Liver (tissue), 9 donors: Measurements from ENCODE around the gene TTC32. TPM values are rescaled to one million over a fixed set of nuclear protein-coding genes. Genes with fewer than 3 reads are reported as not detected.

ENCODE experiments used
- DNase-seq: peaks from one replicate; pipeline ENCODE4 v3.0.0-alpha.2; 2017; ENCODE audit warnings: low spot score
- H3K27ac ChIP-seq, 2 donors: one replicate each; pipeline ENCODE4 v1.7.0; 2013; ENCODE audit warnings: inconsistent platforms in 2 of 2, low read length in 2 of 2, control low read depth in 1 of 2, low read depth in 1 of 2, mild to moderate bottlenecking in 1 of 2
- H3K27me3 ChIP-seq, 4 donors: one replicate each; pipeline versions ENCODE4 v1.6.1 to v1.7.0; 2013; ENCODE audit warnings: low read length in 3 of 4, inconsistent platforms in 1 of 4, mild to moderate bottlenecking in 1 of 4, moderate library complexity in 1 of 4; ENCODE audit not compliant: control insufficient read depth in 4 of 4, insufficient read depth in 4 of 4
- H3K36me3 ChIP-seq, 4 donors: one replicate each; pipeline versions ENCODE4 v1.6.1 to v1.7.0; 2013; ENCODE audit warnings: low read length in 3 of 4, mild to moderate bottlenecking in 3 of 4, low read depth in 1 of 4, moderate library complexity in 1 of 4; ENCODE audit not compliant: control insufficient read depth in 4 of 4, insufficient read depth in 3 of 4
- H3K4me1 ChIP-seq, 4 donors: one replicate each; pipeline versions ENCODE4 v1.6.1 to v1.7.0; 2013; ENCODE audit warnings: low read length in 3 of 4, mild to moderate bottlenecking in 3 of 4, moderate library complexity in 1 of 4; ENCODE audit not compliant: control insufficient read depth in 4 of 4, insufficient read depth in 4 of 4
- H3K4me3 ChIP-seq, 3 donors: one replicate each; pipeline versions ENCODE4 v1.6.1 to v1.7.0; 2013; ENCODE audit warnings: low read length in 3 of 3, control low read depth in 1 of 3, low read depth in 1 of 3, mild to moderate bottlenecking in 1 of 3
- H3K9ac ChIP-seq, 2 donors: one replicate each; pipeline ENCODE4 v1.7.0; 2013; ENCODE audit warnings: low read length in 2 of 2, mild to moderate bottlenecking in 2 of 2, moderate library complexity in 2 of 2, control low read depth in 1 of 2, low read depth in 1 of 2
- H3K9me3 ChIP-seq, 4 donors: one replicate each; pipeline versions ENCODE4 v1.6.1 to v1.7.0; 2013; ENCODE audit warnings: low read length in 3 of 4; ENCODE audit not compliant: control insufficient read depth in 4 of 4
- ATF3 ChIP-seq: IDR thresholded peaks from 2 replicates; pipeline ENCODE4 v1.6.1; 2016; ENCODE audit warnings: antibody characterized with exemption
- EGR1 ChIP-seq, 2 donors: IDR thresholded peaks; 2 replicates each; pipeline ENCODE4 v1.6.1; 2016 to 2018; ENCODE audit warnings: antibody characterized with exemption in 2 of 2, low read depth in 2 of 2
- FOXA1 ChIP-seq: IDR thresholded peaks from 2 replicates; pipeline ENCODE4 v1.6.1; 2016; ENCODE audit warnings: antibody characterized with exemption
- FOXA2 ChIP-seq: IDR thresholded peaks from 2 replicates; pipeline ENCODE4 v1.6.1; 2016; ENCODE audit warnings: antibody characterized with exemption
- GABPA ChIP-seq, 2 donors: IDR thresholded peaks in 1 of 2; conservative IDR thresholded peaks in 1 of 2; 2 replicates each; pipeline ENCODE4 v1.6.1; 2016; ENCODE audit warnings: antibody characterized with exemption in 2 of 2, mild to moderate bottlenecking in 1 of 2, moderate library complexity in 1 of 2
- HNF4A ChIP-seq, 2 donors: conservative IDR thresholded peaks; 2 replicates each; pipeline ENCODE4 v1.6.1; 2016; ENCODE audit warnings: antibody characterized with exemption in 2 of 2, mild to moderate bottlenecking in 2 of 2
- HNF4G ChIP-seq: IDR thresholded peaks from 2 replicates; pipeline ENCODE4 v1.6.1; 2016; ENCODE audit warnings: antibody characterized with exemption
- JUND ChIP-seq, 2 donors: IDR thresholded peaks; 2 replicates each; pipeline ENCODE4 v1.6.1; 2016; ENCODE audit warnings: antibody characterized with exemption in 2 of 2
- MAX ChIP-seq: IDR thresholded peaks from 2 replicates; pipeline ENCODE4 v1.6.1; 2016; ENCODE audit warnings: antibody characterized with exemption
- NR2F2 ChIP-seq: IDR thresholded peaks from 2 replicates; pipeline ENCODE4 v1.6.1; 2016; ENCODE audit warnings: antibody characterized with exemption
- REST ChIP-seq: IDR thresholded peaks from 2 replicates; pipeline ENCODE4 v1.6.1; 2016; ENCODE audit warnings: antibody characterized with exemption, mild to moderate bottlenecking
- SP1 ChIP-seq: IDR thresholded peaks from 2 replicates; pipeline ENCODE4 v1.6.1; 2018; ENCODE audit warnings: antibody characterized with exemption, mild to moderate bottlenecking
- TAF1 ChIP-seq: conservative IDR thresholded peaks from 2 replicates; pipeline ENCODE4 v1.6.1; 2016; ENCODE audit warnings: antibody characterized with exemption, mild to moderate bottlenecking
- YY1 ChIP-seq: IDR thresholded peaks from 2 replicates; pipeline ENCODE4 v1.6.1; 2016; ENCODE audit warnings: antibody characterized with exemption, mild to moderate bottlenecking
- ZBTB33 ChIP-seq: IDR thresholded peaks from 2 replicates; pipeline ENCODE4 v1.6.1; 2016; ENCODE audit warnings: antibody characterized with exemption
- WGBS: extraction: QIAGEN DNeasy Blood & Tissue Kit; methylation state at CpG from one replicate; pipeline ENCODE4 v1.1.7; 2013; 5-methylcytosine and 5-hydroxymethylcytosine counted together
- polyA plus RNA-seq, 2 donors: library from polyadenylated mRNA; stranded (reverse) in 1 of 2; unstranded in 1 of 2; fragments of 200-250 nt in 1 of 2; fragments of >200 nt in 1 of 2; fragmentation: Nextera tagmentation in 1 of 2; extraction: Ambion mirVana in 1 of 2; gene quantifications; one replicate each; pipeline versions ENCODE4 v1.2.1 to v1.2.3, GENCODE V29; 2013 to 2015
- total RNA-seq, 2 donors: library from RNA; depleted of rRNA; stranded (reverse); fragments of >200 nt; gene quantifications; one replicate each; pipeline ENCODE4 v1.2.3, GENCODE V29; 2014
- TF ChIP-seq, protein P1 (sequence below): fragments of 150-350 bp; IDR thresholded peaks from 2 replicates; pipeline ENCODE4 v1.5.1; 2017; ENCODE audit warnings: improper control_type of control experiment, low read depth, low read length; ENCODE audit not compliant: missing input control
- donor health status: healthy.
- donor health status: healthy.
- donor health status: healthy.
- donor health status: healthy.
- donor health status: healthy.

TTC32 gene
- total and polyA plus RNA-seq, 4 donors, result 4.1 to 12.0 (median 10.5) TPM

DNA sequence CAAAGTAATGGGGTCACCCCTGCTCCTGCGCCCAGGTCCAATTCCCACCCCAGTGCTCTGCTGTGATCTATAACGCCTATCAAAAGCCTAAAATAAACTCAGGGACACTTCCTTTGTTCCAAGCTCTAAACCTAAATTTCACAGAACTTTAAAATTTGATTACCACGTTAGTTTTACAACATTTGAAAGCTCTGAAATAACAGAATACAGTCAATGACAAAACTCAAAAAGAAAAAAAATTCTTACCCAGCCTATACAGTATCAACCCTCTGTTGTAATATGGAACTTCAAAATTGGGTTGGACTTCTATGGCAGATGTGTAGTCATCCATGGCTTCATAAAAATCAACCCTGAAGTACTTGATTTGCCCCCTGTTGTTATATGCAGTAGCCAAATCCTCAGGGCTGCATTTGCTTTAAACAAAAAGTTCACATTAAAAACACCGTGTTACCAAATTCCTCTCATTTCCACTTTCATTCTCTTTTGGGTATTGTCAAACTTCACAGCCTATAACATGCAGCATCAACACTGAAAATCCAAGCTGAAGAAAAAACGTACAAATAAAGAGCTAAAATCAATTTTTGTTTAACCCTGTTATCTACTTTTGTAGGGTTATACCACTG is 4.0 kb downstream of the TTC32 start:
- TF ChIP-seq TAF1 (no peak), ZBTB33 (no peak), EGR1 (IDR thresholded peaks at IDR 0.05; ENCODE audit: low read depth in 2 of 2) (no peak), REST (no peak), HNF4A (conservative IDR thresholded peaks at IDR 0.05) (no peak), FOXA2 (no peak)
- TF ChIP-seq, protein P1, sequence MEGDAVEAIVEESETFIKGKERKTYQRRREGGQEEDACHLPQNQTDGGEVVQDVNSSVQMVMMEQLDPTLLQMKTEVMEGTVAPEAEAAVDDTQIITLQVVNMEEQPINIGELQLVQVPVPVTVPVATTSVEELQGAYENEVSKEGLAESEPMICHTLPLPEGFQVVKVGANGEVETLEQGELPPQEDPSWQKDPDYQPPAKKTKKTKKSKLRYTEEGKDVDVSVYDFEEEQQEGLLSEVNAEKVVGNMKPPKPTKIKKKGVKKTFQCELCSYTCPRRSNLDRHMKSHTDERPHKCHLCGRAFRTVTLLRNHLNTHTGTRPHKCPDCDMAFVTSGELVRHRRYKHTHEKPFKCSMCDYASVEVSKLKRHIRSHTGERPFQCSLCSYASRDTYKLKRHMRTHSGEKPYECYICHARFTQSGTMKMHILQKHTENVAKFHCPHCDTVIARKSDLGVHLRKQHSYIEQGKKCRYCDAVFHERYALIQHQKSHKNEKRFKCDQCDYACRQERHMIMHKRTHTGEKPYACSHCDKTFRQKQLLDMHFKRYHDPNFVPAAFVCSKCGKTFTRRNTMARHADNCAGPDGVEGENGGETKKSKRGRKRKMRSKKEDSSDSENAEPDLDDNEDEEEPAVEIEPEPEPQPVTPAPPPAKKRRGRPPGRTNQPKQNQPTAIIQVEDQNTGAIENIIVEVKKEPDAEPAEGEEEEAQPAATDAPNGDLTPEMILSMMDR, result no peak
- no peaks in the 10 kb centered on the region for H3K9me3 ChIP-seq
- 66% methylated on average over 5 of the region's 5 CpGs for WGBS
- no peak for DNase-seq
- peaks cover 12 to 56% (median 42%) of the 10 kb centered on the region in 4 donors for H3K4me1 ChIP-seq
- H3K36me3 ChIP-seq, result no peaks in the 10 kb centered on the region
- no peak overlapping the region for H3K4me3 ChIP-seq
- H3K27me3 ChIP-seq, result no peaks in the 10 kb centered on the region
- no peak overlapping the region for H3K27ac ChIP-seq
- H3K9ac ChIP-seq, result no peak overlapping the region

DNA sequence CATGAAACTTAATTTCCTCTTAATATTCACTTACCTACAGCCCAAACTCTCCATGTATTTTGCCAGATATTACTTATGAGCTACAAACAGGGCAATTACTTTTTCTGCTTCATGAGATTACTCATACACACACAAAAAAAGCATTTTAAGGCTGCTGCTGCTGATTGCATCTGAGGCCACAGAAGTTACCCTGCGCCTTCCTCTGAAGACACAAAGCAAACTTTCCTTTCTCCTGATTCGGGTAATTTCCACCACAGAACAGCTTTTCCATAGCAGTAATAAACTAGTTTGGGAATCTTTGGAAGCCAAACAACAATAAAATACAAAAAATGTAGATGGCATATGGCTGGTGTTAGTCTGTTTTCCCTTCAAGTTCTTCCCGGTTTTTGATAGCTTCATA is 6.2 kb downstream of the TTC32 start:
- no peaks in the 10 kb centered on the region for H3K36me3 ChIP-seq
- H3K4me3 ChIP-seq, result no peak overlapping the region
- DNase-seq, result no peak
- no peaks in the 10 kb centered on the region for H3K9me3 ChIP-seq
- 75% methylated on average over 3 of the region's 3 CpGs for WGBS
- no peak overlapping the region for H3K9ac ChIP-seq
- H3K27me3 ChIP-seq, result no peaks in the 10 kb centered on the region
- H3K4me1 ChIP-seq, result peaks cover 12 to 51% (median 37%) of the 10 kb centered on the region in 4 donors
- H3K27ac ChIP-seq, result no peak overlapping the region
- no peak for TF ChIP-seq JUND (IDR thresholded peaks at IDR 0.05)
- TF ChIP-seq EGR1 (IDR thresholded peaks at IDR 0.05; ENCODE audit: low read depth in 2 of 2), result no peak
- TF ChIP-seq FOXA1, result no peak
- TF ChIP-seq FOXA2, result no peak
- TF ChIP-seq ZBTB33, result no peak
- TF ChIP-seq MAX, result no peak
- no peak for TF ChIP-seq ATF3
- no peak for TF ChIP-seq YY1
- TF ChIP-seq, protein P1, result no peak
- no peak for TF ChIP-seq HNF4A (conservative IDR thresholded peaks at IDR 0.05)
- no peak for TF ChIP-seq TAF1
- TF ChIP-seq GABPA (IDR thresholded peaks at IDR 0.05 in 1 of 2, conservative IDR thresholded peaks at IDR 0.05 in 1 of 2), result no peak
- no peak for TF ChIP-seq NR2F2
- no peak for TF ChIP-seq SP1
- TF ChIP-seq HNF4G, result no peak
